ENCODE data around the gene RPL21.
A peak's percentile ranks its signal among the peaks of the same experiment; 100 is the strongest.

Gene RPL21

GRCh38 chr13:27271570-27272096, 20.3 kb downstream of the RPL21 start (continued):
- TF ChIP-seq ZNF423 (tag by site-specific recombination; IDR thresholded peaks at IDR 0.05) = no peak
- TF ChIP-seq ZNF23 (tag by site-specific recombination; IDR thresholded peaks at IDR 0.05; ENCODE audit: borderline replicate concordance) = no peak
- peak; percentile 30; the same call in 1 of the 2 replicates for TF ChIP-seq SCRT2 (tag by site-specific recombination; IDR thresholded peaks at IDR 0.05)
- TF ChIP-seq PRDM4 (tag by site-specific recombination; IDR thresholded peaks at IDR 0.05) = peak; percentile 95
- no peak for TF ChIP-seq ZNF324 (tag by site-specific recombination; IDR thresholded peaks at IDR 0.05)

GRCh38 chr13:27273658-27274425, 22.5 kb downstream of the RPL21 start:
- Histone ChIP-seq H3K4me1 (ENCODE audit: control insufficient read depth, insufficient read depth, low read length) (peaks cover 21% of the 10 kb centered on the region), H3K36me3 (ENCODE audit: control insufficient read depth in 2 of 2, insufficient read depth in 1 of 2, low read length in 2 of 2) (peaks cover 0 to 6% of the 10 kb centered on the region in 2 experiments; a peak in 1 of 3 replicates), H3K27ac (ENCODE audit: extremely low read depth, low read depth, low read length) (no peak overlapping the region), H3K9me3 (ENCODE audit: control insufficient read depth, insufficient read depth, low read depth, low read length) (no peaks in the 10 kb centered on the region), H3K4me3 (ENCODE audit: low read depth, low read length) (no peak overlapping the region)
- ChIA-PET POLR2A (interaction anchor here (0.7 kb wide), 1 partner anchor 16 kb away, joined by 4 read pairs; no protein-coding TSS in a partner anchor), CTCF (interaction anchor here (1.0 to 1.5 kb wide), 2 partner anchors 88 to 323 kb away, joined by 7 to 8 read pairs; no protein-coding TSS in a partner anchor)
- TF ChIP-seq ZBTB21 (tag by site-specific recombination; IDR thresholded peaks at IDR 0.05) (no peak), ZNF76 (tag by site-specific recombination; IDR thresholded peaks at IDR 0.05; ENCODE audit: borderline replicate concordance, low read depth) (no peak), ZNF664 (tag by site-specific recombination; IDR thresholded peaks at IDR 0.05) (no peak), ZFP69B (tag by site-specific recombination; IDR thresholded peaks at IDR 0.05) (peak; percentile 91), ZNF16 (tag by site-specific recombination; IDR thresholded peaks at IDR 0.05; ENCODE audit: low read depth) (no peak), ZNF658 (tag by site-specific recombination; IDR thresholded peaks at IDR 0.05) (no peak), ZNF155 (tag by site-specific recombination; IDR thresholded peaks at IDR 0.05) (no peak), ZNF580 (tag by site-specific recombination; IDR thresholded peaks at IDR 0.05) (no peak), PATZ1 (tag by site-specific recombination; IDR thresholded peaks at IDR 0.05) (no peak), HIC1 (tag by site-specific recombination; IDR thresholded peaks at IDR 0.05) (no peak), ZNF600 (tag by site-specific recombination; IDR thresholded peaks at IDR 0.05) (no peak), ZNF791 (tag by site-specific recombination; IDR thresholded peaks at IDR 0.05) (no peak), ZNF621 (tag by site-specific recombination; IDR thresholded peaks at IDR 0.05) (no peak), ZNF416 (tag by site-specific recombination; IDR thresholded peaks at IDR 0.05) (no peak), ZNF202 (tag by site-specific recombination; IDR thresholded peaks at IDR 0.05; ENCODE audit: borderline replicate concordance) (no peak), ZNF701 (tag by site-specific recombination; IDR thresholded peaks at IDR 0.05) (no peak), ZNF239 (tag by site-specific recombination; IDR thresholded peaks at IDR 0.05) (no peak), ATF2 (tag by site-specific recombination; IDR thresholded peaks at IDR 0.05; ENCODE audit: low read depth) (no peak), ZNF398 (tag by site-specific recombination; IDR thresholded peaks at IDR 0.05) (no peak), ZNF391 (tag by site-specific recombination; IDR thresholded peaks at IDR 0.05; ENCODE audit: borderline replicate concordance, low read depth) (no peak)
